SK-N-SH (cell line): ENCODE measurements around the gene SPRED3. TPM values are rescaled to one million over a fixed set of nuclear protein-coding genes. Genes with fewer than 3 reads are reported as not detected.

Experiments used
- CTCF ChIA-PET: fragments of 300-600, 350-600 bp; formaldehyde crosslinking; extraction: SDS; loops from one replicate; lab custom pipeline; 2021; lab: Yijun Ruan, JAX
- POLR2A ChIA-PET: fragments of 350-600 bp; sonication (Branson Sonifier 250); formaldehyde crosslinking; extraction: SDS; loops from one replicate; lab custom pipeline; 2020; ENCODE audit warnings: antibody characterized with exemption, inconsistent platforms; lab: Yijun Ruan, JAX
- DNase-seq: peaks from one replicate; pipeline ENCODE4 v3.0.0; 2012
- H2AFZ ChIP-seq: fragments of 200-600 bp; sonication (generic); 2 replicates; pipeline ENCODE4 v1.8.1; 2016; ENCODE audit warnings: antibody characterized with exemption, mild to moderate bottlenecking, low read depth
- H3F3A ChIP-seq: fragments of 200-600 bp; sonication (generic); replicated peaks from 2 replicates; pipeline ENCODE3; 2016; ENCODE audit warnings: antibody characterized with exemption, mild to moderate bottlenecking; ENCODE audit not compliant: insufficient read depth
- H3K27ac ChIP-seq, 2 experiments: fragments of 200-500 bp in 1 of 2; fragments of 200-600 bp in 1 of 2; sonication (Bioruptor generic) in 1 of 2; sonication (generic), shearing (Covaris generic) in 1 of 2; 2 replicates each; pipeline versions ENCODE4 v1.5.1 to v1.6.1; 2014 to 2016; ENCODE audit warnings: low read depth in 2 of 2, inconsistent platforms in 1 of 2, low read length in 1 of 2, mild to moderate bottlenecking in 1 of 2, mixed read lengths in 1 of 2
- H3K27me3 ChIP-seq: fragments of 200-600 bp; sonication (generic), shearing (Covaris generic); 2 replicates; pipeline ENCODE4 v1.6.1; 2016; ENCODE audit warnings: mixed run types; ENCODE audit not compliant: insufficient read depth
- H3K36me3 ChIP-seq, 2 experiments: fragments of 200-500 bp in 1 of 2; fragments of 200-600 bp in 1 of 2; sonication (Bioruptor generic) in 1 of 2; sonication (generic) in 1 of 2; replicated peaks in 1 of 2; 2 replicates each; pipeline versions ENCODE3 to v1.5.1; 2014 to 2016; ENCODE audit warnings: low read length in 1 of 2, mild to moderate bottlenecking in 1 of 2; ENCODE audit not compliant: insufficient read depth in 2 of 2, control insufficient read depth in 1 of 2
- H3K4me1 ChIP-seq, 2 experiments: fragments of 200-500 bp in 1 of 2; fragments of 200-600 bp in 1 of 2; sonication (Bioruptor generic) in 1 of 2; sonication (generic), shearing (Covaris generic) in 1 of 2; 2 replicates each; pipeline versions ENCODE4 v1.5.1 to v1.6.1; 2014 to 2016; ENCODE audit warnings: low read depth in 1 of 2, low read length in 1 of 2, mixed run types in 1 of 2; ENCODE audit not compliant: insufficient read depth in 2 of 2, control insufficient read depth in 1 of 2
- H3K4me2 ChIP-seq: fragments of 200-600 bp; sonication (generic), shearing (Covaris generic); 2 replicates; pipeline ENCODE4 v1.6.1; 2017; ENCODE audit warnings: mixed run types
- H3K4me3 ChIP-seq, 2 experiments: fragments of 200-500 bp in 1 of 2; fragments of 200-600 bp in 1 of 2; sonication (Bioruptor generic) in 1 of 2; sonication (generic), shearing (Covaris generic) in 1 of 2; 2 replicates each; pipeline versions ENCODE4 v1.5.1 to v1.8.1; 2014 to 2016; ENCODE audit warnings: low read depth in 2 of 2, inconsistent platforms in 1 of 2, low read length in 1 of 2, mild to moderate bottlenecking in 1 of 2, mixed read lengths in 1 of 2, moderate library complexity in 1 of 2
- H3K79me2 ChIP-seq: fragments of 200-600 bp; sonication (generic); 2 replicates; pipeline ENCODE4 v1.8.1; 2017; ENCODE audit warnings: mild to moderate bottlenecking; ENCODE audit not compliant: insufficient read depth
- H3K9ac ChIP-seq: fragments of 200-600 bp; sonication (generic); 2 replicates; pipeline ENCODE4 v1.6.1; 2017; ENCODE audit warnings: mixed run types
- H3K9me2 ChIP-seq: fragments of 200-600 bp; sonication (generic); 2 replicates; pipeline ENCODE4 v1.6.1; 2017; ENCODE audit warnings: mixed run types
- H3K9me3 ChIP-seq: fragments of 200-600 bp; sonication (generic); 2 replicates; pipeline ENCODE4 v1.6.1; 2017; ENCODE audit warnings: mixed run types, mild to moderate bottlenecking, moderate library complexity
- H4K20me1 ChIP-seq: fragments of 200-600 bp; sonication (generic); 2 replicates; pipeline ENCODE4 v1.6.1; 2017; ENCODE audit warnings: mild to moderate bottlenecking, mixed run types; ENCODE audit not compliant: insufficient read depth
- MEF2A ChIP-seq: IDR thresholded peaks from 2 replicates; pipeline ENCODE4 v1.4.0; 2012; ENCODE audit warnings: low read depth, borderline replicate concordance
- NRF1 ChIP-seq: IDR thresholded peaks from 2 replicates; pipeline ENCODE4 v1.6.1; 2012; ENCODE audit warnings: low read depth, mild to moderate bottlenecking, low read length
- PBX3 ChIP-seq: IDR thresholded peaks from 2 replicates; pipeline ENCODE4; 2012
- RAD21 ChIP-seq: IDR thresholded peaks from 2 replicates; pipeline ENCODE4 v1.6.1; 2012; ENCODE audit warnings: mild to moderate bottlenecking, low read length
- RCOR1 ChIP-seq: fragments of 150-350 bp; IDR thresholded peaks from 2 replicates; pipeline ENCODE4 v1.6.1; 2017; ENCODE audit warnings: antibody characterized with exemption, low read length
- RFX5 ChIP-seq: IDR thresholded peaks from 2 replicates; pipeline ENCODE4 v1.6.1; 2012; ENCODE audit warnings: mild to moderate bottlenecking, improper control_type of control experiment, low read length
- SIN3A ChIP-seq: IDR thresholded peaks from 2 replicates; pipeline ENCODE4 v1.6.1; 2012; ENCODE audit warnings: low read depth, mild to moderate bottlenecking, low read length, moderate library complexity, borderline replicate concordance
- TAF1 ChIP-seq: IDR thresholded peaks from 2 replicates; pipeline ENCODE4 v1.6.1; 2012; ENCODE audit warnings: low read depth, mild to moderate bottlenecking, low read length, moderate library complexity, borderline replicate concordance
- USF2 ChIP-seq: fragments of 150-350 bp; IDR thresholded peaks from 2 replicates; pipeline ENCODE4 v1.6.1; 2017; ENCODE audit warnings: antibody characterized with exemption, low read length, low read depth, borderline replicate concordance
- WGBS: methylation state at CpG from one replicate; pipeline ENCODE4 v1.1.6; 2017; ENCODE audit warnings: low lambda C conversion rate; 5-methylcytosine and 5-hydroxymethylcytosine counted together
- polyA plus RNA-seq, 3 experiments: library from polyadenylated mRNA; depleted of rRNA; stranded (reverse); fragments of >200 nt; gene quantifications; 2 replicates each; pipeline ENCODE4 v1.2.3, GENCODE V29; 2012

The SPRED3 gene
- polyA plus RNA-seq, 1 of the 3 experiments (the other 2 are of a cell fraction): 11.1 TPM

- CTCF ChIA-PET: interaction anchor here (1.1 kb wide), 1 partner anchor 15 kb away, joined by 3 read pairs; the partner anchor contains the start of gene FAM98C
- no peaks in the 10 kb centered on the region for H3K9me3 ChIP-seq
- H3K27ac ChIP-seq: no peak overlapping the region
- no peaks in the 10 kb centered on the region for H3K9me2 ChIP-seq
- POLR2A ChIA-PET: no interaction called here
- H2AFZ ChIP-seq: no peak overlapping the region
- H3K36me3 ChIP-seq: no peaks in the 10 kb centered on the region
- no peaks in the 10 kb centered on the region for H3K79me2 ChIP-seq
- WGBS: 45% methylated on average over 40 of the region's 49 CpGs
- TF ChIP-seq PBX3: no peak
- H3K4me1 ChIP-seq: no peaks in the 10 kb centered on the region
- no peak overlapping the region for H3K9ac ChIP-seq
- H3K4me2 ChIP-seq: no peak overlapping the region
- H3K4me3 ChIP-seq: no peak overlapping the region
- no peaks in the 10 kb centered on the region for H4K20me1 ChIP-seq
- no peaks in the 10 kb centered on the region for H3F3A ChIP-seq
- DNase-seq: no peak
- H3K27me3 ChIP-seq: no peaks in the 10 kb centered on the region
Measured at GRCh38 chr19:38417544-38418506, 29.3 kb downstream of the SPRED3 start.

- DNase-seq: no peak
- WGBS: 69% methylated on average over 7 of the region's 9 CpGs
- no peaks in the 10 kb centered on the region for H3K79me2 ChIP-seq
- no peaks in the 10 kb centered on the region for H3K27me3 ChIP-seq
- H3F3A ChIP-seq: no peaks in the 10 kb centered on the region
- no peak overlapping the region for H3K27ac ChIP-seq
- no peaks in the 10 kb centered on the region for H3K9me2 ChIP-seq
- no peaks in the 10 kb centered on the region for H4K20me1 ChIP-seq
- H3K9me3 ChIP-seq: no peaks in the 10 kb centered on the region
- H3K4me1 ChIP-seq: no peaks in the 10 kb centered on the region
- ChIA-PET POLR2A (no interaction called here), CTCF (no interaction called here)
- no peak for TF ChIP-seq MEF2A
- TF ChIP-seq NRF1: no peak
- TF ChIP-seq TAF1: no peak
- TF ChIP-seq SIN3A: no peak
- no peak for TF ChIP-seq RAD21
- no peak for TF ChIP-seq RCOR1
- no peak for TF ChIP-seq RFX5
- no peak for TF ChIP-seq USF2
- H3K4me3 ChIP-seq: no peak overlapping the region
- no peak overlapping the region for H2AFZ ChIP-seq
- no peak overlapping the region for H3K9ac ChIP-seq
- H3K4me2 ChIP-seq: no peak overlapping the region
- H3K36me3 ChIP-seq: no peaks in the 10 kb centered on the region
Measured at GRCh38 chr19:38420935-38421334, 32.4 kb downstream of the SPRED3 start.
